DMS79 (cell line): ENCODE measurements around the gene MGAT4B.
"Not testable (repeated sequence)": the region's sequence is repeated elsewhere in the genome, so short reads cannot be mapped to it uniquely, and the experiment has no call there.

Experiments used
- DNase-seq: peaks from one replicate; lab custom pipeline; 2025; lab: John Stamatoyannopoulos, UW

MGAT4B gene

GRCh38 chr5:179806250-179807048 lies at the start of gene MGAT4B:
Gene MGAT4B (minus strand): TSS chr5:179806866. CDS start chr5:179806583, 283 bp downstream.
- peak; percentile 10 for DNase-seq

DNA sequence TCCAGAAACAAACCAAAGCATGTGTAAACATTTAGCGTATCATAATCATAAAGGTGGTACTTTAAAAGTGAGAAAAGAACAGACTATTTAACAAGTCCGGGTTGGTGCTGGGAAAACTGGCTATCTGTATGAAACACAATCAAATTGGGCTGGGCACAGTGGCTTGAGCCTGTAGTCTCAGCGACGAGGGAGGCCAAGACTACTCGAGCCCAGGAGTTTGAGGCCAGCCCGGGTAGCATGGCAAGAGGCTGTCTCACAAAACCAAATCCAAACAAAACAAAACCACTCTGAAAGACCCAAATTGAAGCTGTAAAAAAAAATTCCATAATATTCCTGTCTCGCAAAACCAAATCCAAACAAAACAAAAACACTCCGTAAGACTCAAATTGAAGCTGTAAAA lies 47.7 kb upstream of the MGAT4B start:
- DNase-seq, result no peak

- DNase-seq, result no peak
Observed at GRCh38 chr5:179852993-179853547, 46.4 kb upstream of the MGAT4B start.

GRCh38 chr5:179841621-179842020 lies 35.0 kb upstream of the MGAT4B start:
- DNase-seq, result no peak

- DNase-seq, result no peak
Observed at GRCh38 chr5:179840766-179841165, 34.1 kb upstream of the MGAT4B start.

DNA sequence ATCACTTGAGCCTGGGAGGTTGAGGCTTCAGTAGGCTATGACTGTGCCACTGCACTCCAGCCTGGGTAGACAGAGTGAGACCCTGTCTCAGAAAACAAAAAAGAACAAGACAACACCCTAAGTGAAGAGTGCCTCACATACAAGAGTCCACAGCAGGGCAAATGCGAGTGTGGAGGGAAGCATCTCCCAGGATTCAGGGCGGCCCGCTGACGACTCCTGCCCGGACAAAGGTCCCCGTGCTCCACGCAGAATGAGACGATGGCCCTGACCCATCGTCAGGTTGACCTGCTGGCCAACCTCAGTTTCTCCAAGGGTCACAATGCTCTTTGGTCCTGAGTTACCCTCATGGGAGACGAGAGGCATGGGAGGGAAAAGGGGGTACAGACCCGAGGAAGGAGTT lies 33.7 kb upstream of the MGAT4B start:
- no peak for DNase-seq

DNA sequence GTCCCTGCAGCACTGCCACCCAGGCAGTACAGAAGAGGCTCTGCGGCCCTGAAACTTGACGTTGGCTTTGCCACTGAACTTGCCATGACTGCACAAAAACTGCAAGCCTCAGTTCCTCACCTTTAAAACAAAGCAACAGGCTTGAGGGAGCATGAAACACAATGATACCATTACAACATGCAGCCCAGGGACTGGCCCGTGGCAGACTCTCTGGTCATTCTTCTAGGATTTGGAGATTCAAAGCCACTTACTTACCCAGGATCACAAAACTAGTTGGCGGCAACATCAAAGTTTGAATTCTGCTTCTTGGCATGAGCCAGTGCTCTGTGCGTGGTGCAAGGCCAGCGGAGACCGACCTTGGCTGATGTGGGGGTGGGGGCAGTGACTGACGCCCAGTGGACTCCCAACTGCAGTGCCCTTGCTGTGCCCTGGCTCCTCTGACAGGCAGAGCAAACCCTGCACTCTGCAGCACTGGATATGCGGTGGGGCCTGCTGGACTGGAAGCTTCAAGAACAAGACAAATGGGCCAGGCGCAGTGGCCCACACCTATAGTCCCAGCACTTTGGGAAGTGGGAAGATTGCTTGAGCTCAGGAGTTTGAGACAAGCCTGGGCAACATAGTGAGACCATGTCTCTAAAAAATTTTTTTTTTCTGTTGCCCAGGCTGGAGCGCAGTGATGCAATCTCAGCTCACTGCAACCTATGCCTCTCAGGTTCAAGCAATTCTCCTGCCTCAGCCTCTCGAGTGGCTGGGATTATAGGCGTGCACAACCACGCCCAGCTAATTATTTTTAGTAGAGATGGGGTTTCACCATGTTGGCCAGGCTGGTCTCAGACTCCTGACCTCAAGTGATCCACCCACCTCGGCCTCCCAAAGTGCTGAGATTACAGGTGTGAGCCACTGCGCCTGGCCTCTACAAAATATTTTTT lies 32.9 kb upstream of the MGAT4B start:
- no peak for DNase-seq

DNA sequence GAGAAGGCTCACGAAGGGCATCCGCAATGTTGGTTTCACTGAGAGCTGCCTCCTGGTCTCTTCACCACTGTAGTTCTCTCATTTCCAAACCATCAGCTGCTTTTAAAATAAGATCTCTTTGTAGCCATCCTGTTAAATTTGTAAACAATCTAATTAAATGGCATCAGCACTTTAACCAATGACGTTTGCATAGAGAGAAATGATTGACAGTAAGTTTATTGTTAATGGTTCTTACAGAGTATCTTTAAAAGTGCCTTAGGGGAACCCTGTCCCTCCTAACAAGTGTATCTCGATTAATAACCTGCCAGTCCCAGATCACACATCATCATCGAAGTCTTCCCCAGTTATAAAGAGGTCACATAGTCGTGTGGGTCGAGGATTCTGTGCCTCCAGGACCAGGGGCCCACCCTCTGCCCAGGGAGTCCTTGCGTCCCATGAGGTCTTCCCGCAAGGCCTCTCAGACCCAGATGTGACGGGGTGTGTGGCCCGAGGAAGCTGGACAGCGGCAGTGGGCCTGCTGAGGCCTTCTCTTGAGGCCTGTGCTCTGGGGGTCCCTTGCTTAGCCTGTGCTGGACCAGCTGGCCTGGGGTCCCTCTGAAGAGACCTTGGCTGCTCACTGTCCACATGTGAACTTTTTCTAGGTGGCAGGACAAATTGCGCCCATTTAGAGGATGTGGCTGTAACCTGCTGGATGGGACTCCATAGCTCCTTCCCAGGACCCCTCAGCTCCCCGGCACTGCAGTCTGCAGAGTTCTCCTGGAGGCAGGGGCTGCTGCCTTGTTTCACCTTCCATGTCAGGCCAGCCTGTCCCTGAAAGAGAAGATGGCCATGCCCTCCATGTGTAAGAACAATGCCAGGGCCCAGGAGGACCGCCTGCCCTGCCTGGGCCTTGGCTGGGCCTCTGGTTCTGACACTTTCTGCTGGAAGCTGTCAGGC lies 30.7 kb upstream of the MGAT4B start:
- DNase-seq, result no peak

- DNase-seq, result no peak
Observed at GRCh38 chr5:179836225-179837019, 29.8 kb upstream of the MGAT4B start.

DNA sequence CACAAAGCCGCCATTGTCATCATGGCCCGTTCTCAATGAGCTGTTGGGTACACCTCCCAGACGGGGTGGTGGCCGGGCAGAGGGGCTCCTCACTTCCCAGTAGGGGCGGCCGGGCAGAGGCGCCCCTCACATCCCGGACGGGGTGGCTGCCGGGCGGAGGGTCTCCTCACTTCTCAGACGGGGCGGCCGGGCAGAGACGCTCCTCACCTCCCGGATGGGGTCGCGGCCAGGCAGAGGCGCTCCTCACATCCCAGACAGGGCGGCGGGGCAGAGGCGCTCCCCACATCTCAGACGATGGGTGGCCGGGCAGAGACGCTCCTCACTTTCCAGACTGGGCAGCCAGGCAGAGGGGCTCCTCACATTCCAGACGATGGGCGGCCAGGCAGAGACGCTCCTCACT lies 28.2 kb upstream of the MGAT4B start:
- DNase-seq, result not testable (repeated sequence)

DNA sequence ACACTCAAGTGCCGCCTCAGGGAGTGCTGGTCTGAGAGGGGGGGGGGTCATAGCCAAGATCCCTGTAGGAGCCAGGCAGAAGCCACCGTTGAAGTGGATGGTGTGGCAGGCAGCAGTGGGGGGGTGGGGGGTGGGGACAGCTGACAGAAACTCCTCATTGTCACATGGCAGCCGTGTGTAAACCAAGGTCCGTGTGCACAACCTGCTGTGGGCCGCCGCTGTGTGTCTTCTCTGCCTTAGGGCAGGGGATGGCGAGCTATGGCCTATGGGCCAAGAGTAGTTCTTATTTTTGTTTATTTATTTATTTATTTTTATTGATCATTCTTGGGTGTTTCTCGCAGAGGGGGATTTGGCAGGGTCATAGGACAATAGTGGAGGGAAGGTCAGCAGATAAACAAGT lies 27.5 kb upstream of the MGAT4B start:
- no peak for DNase-seq

DNA sequence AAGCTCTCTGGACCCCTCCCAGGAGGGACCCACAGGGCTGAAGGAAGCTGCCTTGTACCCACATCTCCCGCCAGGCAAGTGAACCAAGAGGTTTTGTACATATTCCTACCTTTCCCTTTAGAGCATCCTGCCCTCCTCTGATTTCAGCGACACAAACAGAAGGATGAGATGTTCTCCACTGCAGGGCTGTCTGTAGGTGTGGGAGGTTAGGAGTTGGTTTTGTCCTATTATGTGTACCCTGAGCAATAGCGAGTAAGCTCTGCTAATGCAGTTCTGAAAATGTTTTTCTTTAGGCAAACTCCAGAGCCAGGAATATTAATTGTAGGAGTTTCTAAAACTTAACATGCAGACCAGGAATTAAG lies 27.0 kb upstream of the MGAT4B start:
- no peak for DNase-seq

DNA sequence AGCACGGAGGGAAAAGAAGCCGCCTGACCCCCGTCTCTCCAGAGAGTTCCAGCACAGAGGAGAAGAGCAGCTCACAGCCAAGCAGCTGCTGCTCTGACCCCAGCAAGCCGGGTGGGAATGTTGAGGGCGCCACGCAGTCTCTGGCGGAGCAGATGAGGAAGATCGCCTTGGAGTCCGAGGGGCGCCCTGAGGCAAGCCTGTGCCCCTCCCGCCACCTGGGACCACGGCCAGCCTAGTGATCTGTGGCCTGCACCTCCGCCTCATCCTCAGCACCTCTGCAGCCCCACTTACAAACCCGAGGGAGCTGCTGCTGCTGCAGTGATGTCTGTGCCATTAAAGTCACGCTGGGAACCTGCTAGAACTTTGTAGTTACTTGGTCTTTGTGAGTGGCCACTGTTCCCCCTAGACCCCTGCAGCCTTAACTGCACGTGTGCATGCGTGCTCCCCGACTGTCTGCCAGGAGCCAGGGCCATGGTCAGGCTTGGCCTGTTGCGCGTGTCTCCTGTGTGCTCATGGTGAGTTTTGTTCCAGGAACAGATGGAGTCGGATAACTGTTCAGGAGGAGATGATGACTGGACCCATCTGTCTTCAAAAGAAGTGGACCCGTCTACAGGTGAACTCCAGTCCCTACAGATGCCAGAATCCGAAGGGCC lies 26.5 kb upstream of the MGAT4B start:
- DNase-seq, result no peak

DNA sequence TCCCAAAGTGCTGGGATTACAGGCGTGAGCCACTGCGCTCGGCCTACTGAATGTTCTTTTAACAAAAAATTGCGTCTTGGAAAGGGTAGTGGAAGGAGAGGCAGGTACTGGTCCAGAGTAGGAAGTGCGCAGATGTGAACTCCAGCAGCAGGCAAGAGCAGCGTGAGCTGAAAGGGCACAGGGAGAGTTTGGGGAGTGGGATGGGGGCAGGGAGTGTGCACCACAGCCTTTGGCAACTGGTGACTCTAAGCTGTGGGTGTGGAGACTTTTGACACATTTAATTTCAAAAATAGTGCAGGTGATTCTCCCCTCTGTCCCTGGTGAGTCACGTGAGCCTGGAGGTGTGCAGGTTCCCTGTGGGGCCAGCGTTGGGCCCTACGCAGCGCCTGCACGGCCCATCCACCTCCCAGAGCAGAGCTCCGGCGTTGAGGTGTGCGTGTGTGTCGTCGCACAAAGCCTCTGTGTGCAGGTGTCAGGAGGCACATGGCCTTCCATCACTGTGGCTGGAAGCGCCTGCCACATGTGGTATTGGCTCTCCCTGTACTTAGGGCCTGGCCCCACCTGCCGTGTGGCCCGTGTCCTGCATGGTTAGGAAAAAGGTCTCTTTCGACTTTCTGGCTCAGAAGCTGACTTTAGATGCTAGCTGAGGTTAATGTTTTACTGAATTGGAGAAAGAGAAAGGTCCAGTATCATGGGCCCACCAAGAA lies 25.5 kb upstream of the MGAT4B start:
- DNase-seq, result no peak

DNA sequence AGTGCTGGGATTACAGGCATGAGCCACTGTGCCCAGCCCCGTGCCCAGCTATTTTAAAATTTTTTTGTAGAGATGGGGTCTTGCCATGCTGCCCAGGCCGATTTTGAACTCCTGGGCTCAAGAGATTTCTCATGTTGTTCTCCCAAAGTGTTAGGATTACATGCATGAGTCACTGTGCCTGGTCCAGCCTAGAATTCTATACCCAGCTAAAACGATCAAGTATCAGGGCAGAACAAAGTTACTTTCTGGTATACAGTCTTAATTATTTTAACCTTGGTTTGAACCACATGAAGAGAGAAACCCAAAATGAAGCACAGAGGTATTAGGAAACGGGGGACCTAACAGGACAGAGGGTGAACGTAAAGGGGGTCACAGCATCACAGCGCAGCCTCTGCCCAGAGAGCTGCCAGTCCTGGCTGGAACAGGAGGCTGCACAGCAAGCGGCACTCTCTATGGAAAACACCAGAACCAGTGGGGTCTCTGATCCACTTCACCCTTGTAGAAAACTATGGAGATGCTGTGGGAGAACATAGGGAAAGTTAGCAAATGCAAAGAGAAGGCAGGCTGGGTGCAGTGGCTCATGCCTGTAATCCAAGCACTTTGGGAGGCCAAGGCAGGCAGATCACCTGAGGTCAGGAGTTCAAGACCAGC lies 24.3 kb upstream of the MGAT4B start:
- DNase-seq, result no peak

GRCh38 chr5:179829732-179830435 lies 23.2 kb upstream of the MGAT4B start:
- no peak for DNase-seq

DNA sequence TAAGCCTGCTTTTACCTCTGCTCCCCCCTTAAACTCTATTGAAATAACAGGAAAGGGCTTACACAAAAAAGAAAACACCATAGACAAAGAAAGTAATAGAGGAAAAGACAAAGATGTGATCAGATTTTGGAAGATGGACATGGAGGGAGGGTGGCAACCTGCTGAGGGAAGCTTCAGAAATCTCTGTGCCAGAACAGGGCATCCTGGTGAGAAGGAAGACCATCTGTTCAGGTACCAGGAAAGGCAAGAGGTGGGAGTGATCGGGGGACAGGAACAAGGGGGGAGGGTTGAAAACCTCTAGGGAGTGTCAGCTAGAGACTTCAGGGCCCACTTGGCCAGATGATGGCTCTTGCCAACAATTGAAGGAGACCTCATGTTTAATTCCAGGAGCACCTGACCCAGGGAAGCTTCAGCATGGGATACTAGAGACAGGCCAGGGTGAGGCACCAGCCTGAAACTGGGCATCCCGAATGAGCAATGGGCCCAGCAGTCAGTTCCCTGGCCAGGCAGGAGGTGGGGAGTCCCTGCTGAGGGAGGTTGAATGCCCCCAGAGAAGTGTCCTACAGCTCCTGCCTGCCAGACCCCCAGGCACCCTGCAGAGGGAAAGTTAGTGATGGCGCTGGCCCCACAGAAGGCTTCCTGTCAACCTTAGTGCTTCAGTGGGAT lies 22.2 kb upstream of the MGAT4B start:
- no peak for DNase-seq

GRCh38 chr5:179827680-179828079 lies 21.0 kb upstream of the MGAT4B start:
- no peak for DNase-seq
